Omental fat pad (tissue), 4 donors: Measurements from ENCODE around the gene SNX30. TPM values are rescaled to one million over a fixed set of nuclear protein-coding genes. Genes with fewer than 3 reads are reported as not detected.

ENCODE experiments used
- ATAC-seq: fragments of 150-250 bp; one replicate; pipeline ENCODE4 v1.9.1; 2016; ENCODE audit warnings: mild to moderate bottlenecking, moderate library complexity; ENCODE audit not compliant: low FRiP score
- DNase-seq: peaks from one replicate; pipeline ENCODE4 v3.0.0-alpha.2; 2019; ENCODE audit warnings: low spot score
- total RNA-seq, 4 donors: library from RNA; depleted of rRNA; stranded (reverse); fragments of >200 nt; gene quantifications; one replicate each; pipeline ENCODE4 v1.1.0, GENCODE V29; 2016
- TF ChIP-seq, protein P1 (sequence below), 3 donors: fragments of 450-650 bp; IDR thresholded peaks; one replicate each; pipeline ENCODE4 v1.5.1; 2016 to 2017; ENCODE audit warnings: antibody characterized with exemption in 3 of 3, mild to moderate bottlenecking in 3 of 3, moderate library complexity in 2 of 3

SNX30 gene
- total RNA-seq, 4 donors from 2014 or later, result 8.9 to 27.5 (median 11.6) TPM

DNA sequence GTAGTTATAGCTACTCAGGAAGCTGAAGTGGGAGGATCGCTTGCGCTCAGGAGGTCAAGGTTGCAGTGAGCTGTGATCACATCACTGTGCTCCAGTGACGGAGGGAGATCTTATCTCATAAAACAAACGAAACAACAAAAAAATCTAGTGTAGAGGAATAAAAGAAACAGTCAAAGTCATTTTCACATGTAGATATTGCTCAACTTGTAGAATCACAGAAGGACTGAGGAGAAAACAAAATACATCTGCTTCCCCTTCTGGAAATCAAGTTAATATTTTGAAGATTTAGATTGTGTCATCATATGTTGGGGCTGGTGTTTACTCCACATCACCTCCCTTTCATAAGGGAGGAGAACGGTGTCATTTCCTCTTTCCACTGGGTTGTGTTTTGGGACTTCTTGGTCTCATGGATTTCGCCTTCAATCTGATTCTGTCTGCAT lies 148.3 kb downstream of the SNX30 start:
- DNase-seq, result no peak
- TF ChIP-seq, protein P1, sequence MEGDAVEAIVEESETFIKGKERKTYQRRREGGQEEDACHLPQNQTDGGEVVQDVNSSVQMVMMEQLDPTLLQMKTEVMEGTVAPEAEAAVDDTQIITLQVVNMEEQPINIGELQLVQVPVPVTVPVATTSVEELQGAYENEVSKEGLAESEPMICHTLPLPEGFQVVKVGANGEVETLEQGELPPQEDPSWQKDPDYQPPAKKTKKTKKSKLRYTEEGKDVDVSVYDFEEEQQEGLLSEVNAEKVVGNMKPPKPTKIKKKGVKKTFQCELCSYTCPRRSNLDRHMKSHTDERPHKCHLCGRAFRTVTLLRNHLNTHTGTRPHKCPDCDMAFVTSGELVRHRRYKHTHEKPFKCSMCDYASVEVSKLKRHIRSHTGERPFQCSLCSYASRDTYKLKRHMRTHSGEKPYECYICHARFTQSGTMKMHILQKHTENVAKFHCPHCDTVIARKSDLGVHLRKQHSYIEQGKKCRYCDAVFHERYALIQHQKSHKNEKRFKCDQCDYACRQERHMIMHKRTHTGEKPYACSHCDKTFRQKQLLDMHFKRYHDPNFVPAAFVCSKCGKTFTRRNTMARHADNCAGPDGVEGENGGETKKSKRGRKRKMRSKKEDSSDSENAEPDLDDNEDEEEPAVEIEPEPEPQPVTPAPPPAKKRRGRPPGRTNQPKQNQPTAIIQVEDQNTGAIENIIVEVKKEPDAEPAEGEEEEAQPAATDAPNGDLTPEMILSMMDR (IDR thresholded peaks at IDR 0.05), result no peak
- ATAC-seq, result no peak

DNA sequence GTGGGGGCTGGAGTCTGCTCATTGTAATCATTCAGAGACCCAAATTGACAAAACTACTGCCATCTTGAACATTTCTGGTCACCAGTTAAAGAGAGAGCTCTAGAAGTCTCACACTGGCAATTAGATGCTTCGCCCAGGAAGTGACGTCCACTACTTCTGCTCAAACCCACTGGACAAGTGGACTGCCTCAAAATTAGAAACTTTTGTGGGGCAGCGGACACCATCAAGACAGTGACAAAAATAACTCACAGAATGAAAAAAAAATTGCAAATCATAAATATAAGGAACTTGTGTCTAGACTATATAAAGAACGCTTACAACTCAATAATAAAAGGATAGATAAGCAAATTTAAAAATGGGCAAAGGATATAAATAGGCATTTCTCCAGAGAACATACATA lies 149.9 kb downstream of the SNX30 start:
- TF ChIP-seq, protein P1 (IDR thresholded peaks at IDR 0.05), result no peak
- DNase-seq, result no peak
- ATAC-seq, result no peak

DNA sequence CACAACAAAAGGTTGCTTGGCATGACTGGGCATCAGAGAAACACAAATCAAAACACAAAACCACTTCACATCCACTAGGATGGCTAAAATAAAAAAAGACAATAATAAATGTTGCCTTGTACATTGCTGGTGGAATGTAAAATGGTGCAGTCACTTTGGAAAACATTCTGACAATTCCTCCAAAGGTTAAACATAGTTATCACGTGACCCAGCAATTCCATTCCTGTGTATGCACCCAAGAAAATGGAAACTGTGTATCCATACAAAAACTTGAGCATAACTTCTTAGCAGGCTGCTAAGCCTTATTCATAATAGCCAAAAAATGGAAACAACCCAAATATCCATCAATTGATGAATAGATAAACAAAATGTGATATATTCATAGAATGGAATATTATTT lies 150.3 kb downstream of the SNX30 start:
- no peak for ATAC-seq
- TF ChIP-seq, protein P1 (IDR thresholded peaks at IDR 0.05), result no peak
- DNase-seq, result no peak

- DNase-seq (no peak), ATAC-seq (no peak)
- TF ChIP-seq, protein P1 (IDR thresholded peaks at IDR 0.05), result no peak
Measured at GRCh38 chr9:112905084-112905483, 154.5 kb downstream of the SNX30 start.

- ATAC-seq (no peak), DNase-seq (no peak)
- TF ChIP-seq, protein P1 (IDR thresholded peaks at IDR 0.05), result no peak
Measured at GRCh38 chr9:112911736-112912135, 161.2 kb downstream of the SNX30 start.

GRCh38 chr9:112912636-112913035 lies 162.1 kb downstream of the SNX30 start:
- no peak for ATAC-seq

DNA sequence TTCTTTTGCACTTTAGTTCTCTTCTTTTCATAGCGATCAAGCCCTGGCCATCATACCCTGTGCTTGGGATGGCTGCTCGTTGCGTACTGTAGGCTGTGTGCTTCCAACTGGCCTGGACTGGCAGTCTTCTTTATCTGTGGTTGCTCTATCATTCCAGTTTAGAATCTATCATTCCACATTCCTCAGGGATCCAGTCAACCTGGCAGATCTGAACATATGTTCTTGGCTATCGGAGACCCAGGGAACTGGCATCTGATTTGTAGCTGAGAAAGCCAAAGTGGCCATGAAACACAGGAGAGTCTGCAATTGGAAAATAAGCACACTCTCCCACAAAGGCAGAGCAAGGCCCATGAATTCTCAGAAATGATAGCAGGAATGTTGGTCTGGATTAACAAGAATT lies 162.8 kb downstream of the SNX30 start:
- DNase-seq, result no peak
- TF ChIP-seq, protein P1 (IDR thresholded peaks at IDR 0.05), result no peak
- ATAC-seq, result no peak

More at GRCh38 chr9:112912636-112913035, 162.1 kb downstream of the SNX30 start:
- no peak for DNase-seq
- TF ChIP-seq, protein P1 (IDR thresholded peaks at IDR 0.05), result no peak
